NB4 (cell line): ENCODE results near the gene APCDD1L.

Experiments
- CTCF ChIP-seq: IDR thresholded peaks from one replicate; pipeline ENCODE4 v1.5.1; 2012; ENCODE audit warnings: low read depth, low read length
- MAX ChIP-seq: IDR thresholded peaks from 2 replicates; pipeline ENCODE4 v1.6.1; 2011; ENCODE audit warnings: low read depth, low read length
- POLR2A ChIP-seq: IDR thresholded peaks from 2 replicates; pipeline ENCODE4 v1.6.1; 2011; ENCODE audit warnings: mild to moderate bottlenecking; ENCODE audit not compliant: insufficient read length; ENCODE audit errors: extremely low read depth

GRCh38 chr20:58438970-58439808 lies 76.0 kb downstream of the APCDD1L start:
- TF ChIP-seq POLR2A = no peak
- no peak for TF ChIP-seq CTCF
- TF ChIP-seq MAX = no peak
